ENCODE data around the gene DUSP12. TPM values are rescaled to one million over a fixed set of nuclear protein-coding genes. Genes with fewer than 3 reads are reported as not detected.
"Not testable (repeated sequence)": the region's sequence is repeated elsewhere in the genome, so short reads cannot be mapped to it uniquely, and the experiment has no call there.

The DUSP12 gene
- total and polyA plus RNA-seq, 3 donors from 2014 or later, result 21.8 to 31.8 (median 23.6) TPM

GRCh38 chr1:161722406-161722805 lies 27.2 kb upstream of the DUSP12 start:
- H3K4me3 ChIP-seq, result no peak overlapping the region
- 88 to 100% methylated on average over 1 of the region's 1 CpG for WGBS, 2 donors
- no peak overlapping the region for H3K27ac ChIP-seq
- H3K36me3 ChIP-seq (ENCODE audit: low read depth, missing control alignments), result no peaks in the 10 kb centered on the region
- no peaks in the 10 kb centered on the region for H3K27me3 ChIP-seq
- H3K4me1 ChIP-seq, result peaks cover 7% of the 10 kb centered on the region
- no peak for DNase-seq
- no peaks in the 10 kb centered on the region for H3K9me3 ChIP-seq
- intact Hi-C loops (cut with DNase I; ENCODE audit: low total_unique reads), result no loop called here
- TF ChIP-seq CTCF (IDR thresholded peaks at IDR 0.05), result no peak
- no peak for TF ChIP-seq POLR2A (IDR thresholded peaks at IDR 0.05)

DNA sequence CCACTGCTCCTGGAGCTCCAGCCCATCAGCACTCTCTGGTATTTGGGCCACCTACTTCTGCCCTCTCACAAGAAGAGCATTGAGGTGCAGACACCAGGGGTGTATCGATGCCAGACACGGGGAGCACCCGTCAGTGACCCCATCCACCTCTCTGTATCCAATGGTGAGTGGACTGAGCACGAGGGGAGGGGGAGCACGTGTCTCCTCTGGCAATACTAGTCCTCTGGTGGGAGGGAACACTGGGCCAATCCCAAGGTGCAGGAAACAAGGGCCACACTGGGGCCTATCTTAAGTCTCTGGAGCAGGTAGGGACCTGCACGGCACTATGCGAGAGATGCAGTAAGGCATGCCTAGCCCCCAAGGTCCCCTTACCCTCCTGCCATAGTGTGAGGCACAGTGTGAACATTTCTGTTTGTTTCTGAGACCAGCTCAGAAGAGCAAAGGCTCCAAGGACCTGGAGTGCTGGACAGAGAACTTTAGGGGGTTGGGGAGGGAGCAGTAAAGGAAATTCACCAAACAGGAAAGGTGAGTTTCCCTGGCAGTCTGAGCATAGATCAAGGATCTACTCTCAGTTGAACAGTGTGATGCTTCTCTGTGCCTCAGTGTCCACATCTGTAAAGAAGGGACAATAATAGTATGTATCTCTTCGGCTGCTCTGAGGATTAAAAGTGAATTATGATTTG lies 26.0 kb upstream of the DUSP12 start:
- Histone ChIP-seq H3K36me3 (ENCODE audit: low read depth, missing control alignments) (no peaks in the 10 kb centered on the region), H3K27me3 (no peaks in the 10 kb centered on the region), H3K4me1 (peaks cover 7% of the 10 kb centered on the region), H3K27ac (no peak overlapping the region), H3K9me3 (no peaks in the 10 kb centered on the region), H3K4me3 (no peak overlapping the region)
- 90 to 91% methylated on average over 4 to 8 of the region's 8 CpGs for WGBS, 2 donors
- no peak for DNase-seq
- no peak for TF ChIP-seq CTCF (IDR thresholded peaks at IDR 0.05)
- no peak for TF ChIP-seq POLR2A (IDR thresholded peaks at IDR 0.05)
- intact Hi-C loops (cut with DNase I; ENCODE audit: low total_unique reads), result no loop called here

GRCh38 chr1:161725258-161725907 lies 24.2 kb upstream of the DUSP12 start:
- intact Hi-C loops (cut with DNase I; ENCODE audit: low total_unique reads); H3K36me3 ChIP-seq (ENCODE audit: low read depth, missing control alignments); DNase-seq; H3K9me3 ChIP-seq; H3K27me3 ChIP-seq; H3K27ac ChIP-seq; H3K4me1 ChIP-seq: not testable (repeated sequence)
- WGBS, 2 donors, result 30 to 39% methylated on average over 17 to 22 of the region's 22 CpGs
- peak overlapping the region; percentile 62 to 92 for H3K4me3 ChIP-seq

- WGBS, 2 donors, result 0 to 1% methylated on average over 16 to 34 of the region's 34 CpGs
- intact Hi-C loops (cut with DNase I; ENCODE audit: low total_unique reads), result no loop called here
These were observed 23.6 kb upstream of the DUSP12 start for GRCh38 chr1:161725908-161726472.

More at GRCh38 chr1:161725908-161726472, 23.6 kb upstream of the DUSP12 start:
- TF ChIP-seq CTCF (IDR thresholded peaks at IDR 0.05) (peak in 1 of 3 experiments; percentile 2), POLR2A (IDR thresholded peaks at IDR 0.05) (no peak)
- no peaks in the 10 kb centered on the region for H3K27me3 ChIP-seq
- H3K4me1 ChIP-seq, result peaks cover 7% of the 10 kb centered on the region
- DNase-seq, result peak; percentile 51
- H3K36me3 ChIP-seq (ENCODE audit: low read depth, missing control alignments), result no peaks in the 10 kb centered on the region
- peak overlapping the region; percentile 62 to 92 for H3K4me3 ChIP-seq
- peak overlapping the region; percentile 81 to 87 for H3K27ac ChIP-seq
- H3K9me3 ChIP-seq, result no peaks in the 10 kb centered on the region

Data from testis (tissue), 3 donors.